ENCODE data around the gene KLHL21.

DNA sequence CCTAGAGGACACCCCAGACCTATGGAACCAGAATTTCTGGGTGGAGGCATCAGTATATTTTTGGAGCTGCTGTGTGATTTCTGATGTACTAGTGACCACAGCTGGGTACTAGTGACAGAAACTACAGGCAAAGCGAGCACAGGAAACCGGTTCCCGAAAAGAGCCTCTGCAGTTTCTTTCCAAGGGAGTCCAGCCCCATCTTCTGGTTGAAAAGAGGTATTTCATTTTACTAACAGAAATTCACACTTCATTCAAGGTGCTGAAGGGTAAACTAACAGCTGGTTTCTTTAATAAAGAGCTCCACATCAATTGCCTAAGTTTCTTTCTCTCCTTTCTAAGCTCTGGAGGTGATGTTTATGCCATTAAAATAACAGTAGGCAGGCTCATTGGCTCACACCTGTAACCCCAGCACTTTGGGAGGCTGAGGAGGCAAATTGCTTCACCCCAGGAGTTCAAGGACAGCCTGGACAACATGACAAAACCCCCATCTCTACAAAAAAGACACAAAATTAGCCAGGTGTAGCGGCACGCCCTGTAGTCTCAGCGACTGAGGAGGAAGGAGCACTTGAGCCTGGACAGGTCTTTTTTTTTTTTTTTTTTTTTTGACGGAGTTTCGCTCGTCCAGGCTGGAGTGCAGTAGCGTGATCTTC is 44.0 kb upstream of the KLHL21 start:
- no peak for TF ChIP-seq POLR2A (IDR thresholded peaks at IDR 0.05)
- TF ChIP-seq, protein P1, sequence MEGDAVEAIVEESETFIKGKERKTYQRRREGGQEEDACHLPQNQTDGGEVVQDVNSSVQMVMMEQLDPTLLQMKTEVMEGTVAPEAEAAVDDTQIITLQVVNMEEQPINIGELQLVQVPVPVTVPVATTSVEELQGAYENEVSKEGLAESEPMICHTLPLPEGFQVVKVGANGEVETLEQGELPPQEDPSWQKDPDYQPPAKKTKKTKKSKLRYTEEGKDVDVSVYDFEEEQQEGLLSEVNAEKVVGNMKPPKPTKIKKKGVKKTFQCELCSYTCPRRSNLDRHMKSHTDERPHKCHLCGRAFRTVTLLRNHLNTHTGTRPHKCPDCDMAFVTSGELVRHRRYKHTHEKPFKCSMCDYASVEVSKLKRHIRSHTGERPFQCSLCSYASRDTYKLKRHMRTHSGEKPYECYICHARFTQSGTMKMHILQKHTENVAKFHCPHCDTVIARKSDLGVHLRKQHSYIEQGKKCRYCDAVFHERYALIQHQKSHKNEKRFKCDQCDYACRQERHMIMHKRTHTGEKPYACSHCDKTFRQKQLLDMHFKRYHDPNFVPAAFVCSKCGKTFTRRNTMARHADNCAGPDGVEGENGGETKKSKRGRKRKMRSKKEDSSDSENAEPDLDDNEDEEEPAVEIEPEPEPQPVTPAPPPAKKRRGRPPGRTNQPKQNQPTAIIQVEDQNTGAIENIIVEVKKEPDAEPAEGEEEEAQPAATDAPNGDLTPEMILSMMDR (IDR thresholded peaks at IDR 0.05) = peak; percentile 41 to 72 (median 54)
